Endometrial microvascular endothelial cells (primary cell): ENCODE measurements around the gene ZBTB48. TPM values are rescaled to one million over a fixed set of nuclear protein-coding genes. Genes with fewer than 3 reads are reported as not detected.

ENCODE experiments used
- in situ Hi-C: cut with HindIII; loops from 2 replicates; pipeline ENCODE4 v1.10.0; 2017; ENCODE audit warnings: low sequenced_read_pairs, low pct_unique_long_range_greater_than_20kb; ENCODE audit errors: inconsistent ontology term
- total RNA-seq: library from RNA; depleted of rRNA; stranded (reverse); fragments of >200 nt; gene quantifications from one replicate; pipeline ENCODE4 v1.2.3, GENCODE V29; 2015; ENCODE audit errors: inconsistent ontology term

The ZBTB48 gene
- total RNA-seq, 1 donor from 2014 or later: 9.1 TPM

DNA sequence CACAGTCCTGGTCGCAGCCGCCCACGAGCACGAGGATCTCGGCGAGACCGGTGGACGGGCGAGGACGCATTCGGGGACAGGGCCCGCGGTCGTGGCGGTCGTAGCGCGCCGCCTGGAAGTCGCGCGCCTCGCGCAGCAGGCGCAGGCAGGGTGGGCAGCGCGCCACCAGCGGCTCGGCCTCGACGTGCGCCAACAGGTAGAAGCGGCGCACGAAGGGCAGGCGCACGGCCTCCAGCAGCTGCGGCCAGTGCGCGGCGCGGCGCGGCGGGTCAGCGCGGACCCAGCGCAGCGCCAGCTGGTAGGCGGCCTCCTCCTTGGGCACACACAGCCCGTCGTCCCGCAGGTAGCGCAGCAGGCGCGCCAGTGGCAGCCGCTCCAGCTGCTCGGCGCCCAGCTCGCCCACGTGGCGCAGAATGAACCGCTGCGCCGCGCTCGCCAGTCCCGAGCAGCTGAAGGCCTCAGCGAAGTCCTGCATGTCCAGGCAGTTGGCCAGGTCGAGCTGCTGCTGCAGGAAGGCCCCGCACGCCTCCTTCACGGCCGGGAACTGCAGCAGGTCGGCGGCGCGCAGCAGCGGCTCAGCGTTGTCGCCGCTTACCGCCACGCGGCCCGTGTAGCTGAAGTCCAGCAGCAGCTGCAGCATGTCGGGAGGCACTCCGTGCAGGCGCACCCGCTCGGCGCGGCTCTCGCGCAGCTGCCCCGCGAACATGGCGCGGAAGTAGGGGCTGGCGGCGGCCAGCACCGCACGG is 22.3 kb downstream of the ZBTB48 start:
- in situ Hi-C loops: no loop called here

DNA sequence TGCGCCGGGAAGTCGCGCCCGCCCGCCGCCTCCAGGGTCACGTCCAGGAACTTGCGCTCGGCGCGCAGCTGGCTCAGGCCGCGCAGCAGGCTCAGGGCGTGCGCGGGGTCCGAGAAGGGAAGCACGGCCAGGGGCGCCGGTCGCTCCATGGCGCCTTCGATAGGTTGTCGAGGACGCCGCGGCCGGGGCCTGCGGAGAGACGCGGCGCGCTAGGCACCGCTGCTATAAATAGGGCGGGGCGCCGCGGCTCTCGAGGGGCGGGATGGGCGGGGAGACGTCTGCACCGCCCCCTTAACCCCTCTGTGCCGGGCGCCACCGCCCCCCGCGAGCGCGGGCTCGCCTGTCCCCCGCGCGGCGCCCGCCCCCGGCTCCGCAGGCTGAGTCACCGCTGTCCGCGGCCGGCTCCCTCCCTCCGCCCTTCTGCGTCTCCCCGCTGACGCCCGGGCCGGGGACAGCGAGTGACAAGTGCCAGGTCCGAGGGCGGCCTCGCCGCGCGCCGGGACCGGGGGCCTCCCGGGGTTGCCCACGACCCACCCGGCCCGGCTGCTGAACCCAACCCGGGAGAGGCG is 23.0 kb downstream of the ZBTB48 start, which contains the start of gene KLHL21:
Gene KLHL21 (minus strand): TSS at position 201 of the 569 bp plus-strand sequence. CDS start 52 bp downstream, at position 149.
- in situ Hi-C loops: no loop called here

DNA sequence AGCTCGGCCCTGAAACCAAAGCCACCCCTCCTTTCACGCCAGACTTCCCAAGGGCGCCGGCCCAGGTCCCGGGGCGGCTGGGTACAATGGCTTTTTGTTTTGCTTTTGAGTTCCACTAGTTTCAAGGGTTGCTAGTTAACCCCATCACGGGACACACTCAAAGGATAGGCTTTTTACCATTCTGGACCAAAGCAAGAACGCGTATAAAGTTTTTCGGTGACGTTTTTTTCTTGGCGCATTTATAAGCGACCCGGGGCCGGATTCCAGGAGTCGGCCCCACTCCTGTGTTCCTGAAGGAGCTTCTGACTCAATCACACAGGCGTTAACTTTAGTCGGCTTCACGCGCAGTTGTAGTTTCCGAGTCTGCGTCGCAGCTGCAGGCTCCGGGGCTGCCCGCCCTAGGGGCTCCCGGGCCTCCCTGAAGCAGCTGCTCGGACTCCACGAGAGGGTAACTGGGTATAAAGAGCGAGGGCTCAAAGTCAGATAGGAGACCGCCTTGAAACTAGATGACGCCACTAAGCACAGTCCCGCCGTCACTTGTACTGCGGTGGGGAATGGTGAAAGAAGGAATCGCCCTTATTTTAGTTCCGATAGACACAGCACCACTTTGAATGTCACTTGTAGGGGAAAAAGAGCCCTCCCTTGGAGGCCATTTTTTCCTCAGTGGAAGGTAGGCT is 23.6 kb downstream of the ZBTB48 start:
- in situ Hi-C loops: no loop called here

DNA sequence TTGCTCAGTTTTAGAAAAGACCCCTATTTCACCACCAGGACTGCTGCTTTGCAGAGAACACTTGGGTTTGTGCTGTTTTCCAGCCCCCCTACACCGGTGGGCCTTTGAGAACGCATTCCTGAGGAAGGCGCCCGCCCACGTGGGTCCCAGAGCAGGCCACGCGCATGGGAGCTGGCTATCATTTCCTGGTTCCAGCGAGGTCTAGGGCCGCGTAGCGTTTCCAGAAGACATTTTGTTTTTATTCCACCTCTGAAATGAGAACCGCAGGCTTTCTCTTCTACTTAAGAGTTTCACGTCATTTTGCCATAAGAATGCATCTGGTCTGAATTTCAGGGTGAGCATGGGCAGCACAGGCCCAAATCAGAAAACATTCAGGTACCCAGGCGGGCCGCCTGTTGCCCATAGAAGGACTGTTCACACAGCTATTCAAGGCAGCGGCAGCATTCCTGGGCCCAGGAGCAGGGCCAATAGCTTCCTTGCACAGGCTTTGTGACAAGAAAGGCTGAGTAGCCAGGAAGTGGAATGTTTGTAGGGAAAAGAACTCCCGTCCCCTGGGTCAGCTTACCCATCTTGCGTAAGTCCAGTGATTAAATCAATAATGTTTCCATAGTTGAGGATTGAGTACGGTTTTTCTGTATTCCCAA is 24.2 kb downstream of the ZBTB48 start:
- in situ Hi-C loops: no loop called here

DNA sequence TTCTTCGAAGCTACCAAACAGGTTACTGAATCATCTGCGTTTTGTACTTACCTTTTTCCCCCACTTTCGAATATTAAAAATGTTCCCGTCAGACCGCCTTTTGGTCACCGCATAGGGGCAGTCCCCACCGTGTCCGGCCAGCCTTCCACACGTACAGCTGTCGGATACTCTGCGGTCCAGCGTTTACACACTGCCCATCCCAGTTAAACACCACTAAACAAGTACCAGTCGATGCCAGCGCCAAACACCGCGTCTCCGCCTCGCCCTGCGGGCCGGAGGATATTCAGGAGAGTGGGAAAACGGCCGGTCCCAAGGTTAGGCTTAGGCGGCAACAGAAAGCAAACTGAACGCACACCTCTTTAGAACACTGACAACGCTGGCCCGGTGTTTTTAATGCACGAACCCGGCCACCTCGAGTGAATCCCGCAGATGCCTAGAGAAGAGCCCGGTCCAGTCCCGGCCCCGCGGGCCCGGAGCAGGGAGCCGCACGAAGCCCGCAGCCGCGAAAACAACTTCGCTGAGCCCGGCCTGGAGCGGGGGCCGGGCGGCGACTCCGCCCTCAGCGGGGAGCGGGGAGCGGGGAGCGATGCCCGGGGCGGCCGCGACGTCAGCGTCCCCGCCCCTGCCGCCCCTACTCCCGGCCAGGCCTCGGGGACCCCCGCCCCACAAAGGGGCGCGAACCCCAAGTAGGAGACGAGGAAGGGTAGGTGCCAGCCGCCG is 33.0 kb downstream of the ZBTB48 start:
- in situ Hi-C loops: no loop called here

DNA sequence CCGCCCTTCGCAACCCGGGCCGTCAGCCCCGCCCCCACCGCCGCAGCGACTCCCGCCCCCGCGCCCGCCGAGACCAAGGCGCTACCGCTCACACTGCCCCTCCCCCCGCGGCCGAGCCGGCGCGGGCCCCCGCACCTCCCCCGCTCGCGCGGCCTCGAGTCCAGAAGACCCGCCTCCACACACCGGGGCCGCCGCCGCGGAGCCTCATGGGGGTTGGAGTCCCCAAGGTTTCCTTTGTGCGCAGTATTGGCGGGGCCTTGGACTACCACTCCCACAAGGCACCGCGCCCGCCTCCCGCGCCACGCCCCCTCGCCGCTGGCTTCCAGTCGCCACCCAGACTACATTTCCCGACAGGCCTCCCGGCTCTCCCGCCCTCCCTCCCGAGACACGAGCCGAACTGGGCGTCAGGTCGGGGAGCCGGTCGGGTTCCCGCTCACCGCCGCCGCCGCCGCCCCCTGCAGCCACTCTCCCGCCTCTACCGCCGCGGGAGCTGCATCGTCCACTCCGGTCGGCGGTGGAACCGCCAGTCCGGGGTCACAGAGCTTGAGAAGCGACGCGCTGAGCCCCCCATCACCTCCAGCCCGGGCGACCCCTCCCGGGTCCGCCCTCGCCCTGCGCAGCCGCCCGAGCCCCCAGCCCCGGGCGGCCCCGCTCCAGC is 33.7 kb downstream of the ZBTB48 start, which contains the start of gene PHF13:
Gene PHF13 (plus strand): TSS at position 371 of the 658 bp plus-strand sequence. CDS start 336 bp downstream, outside the sequence.
- in situ Hi-C loops: no loop called here

DNA sequence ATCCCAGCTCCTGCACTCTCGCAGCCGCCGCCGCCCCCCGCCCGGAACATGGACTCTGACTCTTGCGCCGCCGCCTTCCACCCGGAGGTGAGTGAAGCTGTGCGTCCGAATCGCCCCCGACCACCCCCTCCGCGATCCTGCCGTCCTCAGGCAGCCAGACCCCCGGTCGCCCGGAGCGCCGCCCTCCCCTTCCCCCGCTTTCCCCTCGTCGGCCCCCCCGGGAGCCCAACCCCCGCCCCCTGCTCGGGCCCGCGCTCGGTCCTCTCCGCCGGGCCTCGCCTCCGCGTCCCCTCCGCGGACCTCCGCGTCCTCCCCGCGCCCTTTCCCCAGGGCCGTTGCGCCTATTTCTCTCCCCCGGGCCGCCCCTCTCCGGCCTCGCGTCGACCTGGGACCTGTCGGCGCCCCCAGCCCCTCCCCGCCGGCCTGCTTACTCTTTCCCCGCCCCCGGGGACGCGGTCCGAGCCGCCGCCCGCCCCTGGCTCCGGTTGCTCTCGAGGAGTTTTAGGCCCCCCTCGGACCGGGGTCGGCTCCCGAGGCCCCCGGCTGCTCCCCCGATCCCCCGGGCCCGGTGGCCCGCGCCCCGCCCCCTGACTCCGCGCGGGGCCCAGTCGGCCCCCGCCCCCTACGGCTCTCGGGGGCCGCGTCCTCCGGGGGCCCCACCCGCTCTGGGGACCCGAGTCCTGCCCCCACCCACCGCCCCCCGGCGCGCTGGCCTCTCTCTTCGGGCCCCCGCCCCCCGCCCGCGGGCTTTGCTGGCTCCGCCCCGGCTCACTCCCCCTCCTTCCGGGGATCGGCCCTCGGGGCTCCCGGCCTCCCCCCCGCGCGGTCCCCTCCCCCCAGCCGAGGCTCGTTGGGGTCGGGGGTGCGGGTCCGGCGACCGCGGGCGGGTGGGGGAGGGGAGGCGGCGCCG is 34.5 kb downstream of the ZBTB48 start:
- in situ Hi-C loops: no loop called here

DNA sequence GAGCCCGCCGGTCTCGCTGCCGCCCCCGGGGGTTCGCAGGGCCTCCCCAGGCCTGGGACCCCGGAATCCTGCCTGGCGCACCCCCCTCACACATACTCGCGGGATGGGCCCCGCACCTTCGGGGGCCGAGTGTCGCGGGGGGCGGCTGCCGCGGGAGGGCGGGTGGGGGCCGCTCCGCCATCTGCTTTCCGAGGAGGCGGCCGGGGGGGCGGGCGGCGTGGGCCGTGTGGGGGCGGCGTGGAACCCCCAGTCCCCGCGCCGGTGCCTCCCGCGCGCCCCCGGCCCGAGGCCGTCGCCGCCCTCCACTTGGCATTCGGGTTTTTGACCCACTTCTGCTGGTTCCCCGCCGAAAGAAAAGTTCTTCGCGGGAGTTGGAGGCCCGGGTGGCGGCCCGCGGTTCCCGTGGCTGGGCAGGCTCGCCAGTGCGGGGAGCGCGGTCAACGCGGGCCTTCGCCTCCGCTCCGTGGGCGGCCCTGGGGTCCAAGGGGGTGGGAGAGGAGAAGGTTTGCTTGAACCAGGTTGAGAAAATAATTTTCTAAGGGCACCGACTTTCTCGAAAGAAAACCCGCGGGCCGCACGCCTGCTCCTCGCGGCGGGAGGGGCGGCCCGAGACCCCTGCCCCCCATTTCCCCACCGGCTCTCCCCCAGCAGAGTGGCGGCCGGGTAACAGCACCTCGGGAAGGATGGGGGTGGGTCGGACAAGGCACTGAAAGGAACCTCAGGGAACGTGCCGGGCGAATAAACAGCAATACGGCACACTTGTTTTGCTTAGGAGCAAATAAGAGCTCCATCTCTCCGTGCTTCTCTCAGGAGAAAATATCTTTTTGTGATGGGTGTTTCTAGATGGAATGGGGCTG is 35.4 kb downstream of the ZBTB48 start:
- in situ Hi-C loops: no loop called here

DNA sequence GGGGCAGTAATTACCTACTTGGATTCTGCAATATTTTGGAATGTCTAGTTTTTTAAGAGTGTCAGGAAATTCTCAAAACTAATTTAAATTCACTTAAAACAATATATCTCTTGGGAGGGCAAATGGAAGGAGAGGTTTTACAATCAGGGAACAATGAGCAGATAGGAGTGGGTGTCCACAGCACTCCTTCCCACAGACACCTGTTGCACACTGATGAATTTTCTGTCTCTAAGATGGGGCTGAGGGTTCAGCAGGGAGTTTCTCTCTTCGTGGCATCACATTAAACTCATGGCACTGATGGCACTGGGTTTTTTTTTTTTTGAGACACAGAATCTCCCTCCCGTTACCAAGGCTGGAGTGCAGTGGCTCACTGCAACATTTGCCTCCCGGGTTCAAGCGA is 39.3 kb downstream of the ZBTB48 start:
- in situ Hi-C loops: no loop called here

DNA sequence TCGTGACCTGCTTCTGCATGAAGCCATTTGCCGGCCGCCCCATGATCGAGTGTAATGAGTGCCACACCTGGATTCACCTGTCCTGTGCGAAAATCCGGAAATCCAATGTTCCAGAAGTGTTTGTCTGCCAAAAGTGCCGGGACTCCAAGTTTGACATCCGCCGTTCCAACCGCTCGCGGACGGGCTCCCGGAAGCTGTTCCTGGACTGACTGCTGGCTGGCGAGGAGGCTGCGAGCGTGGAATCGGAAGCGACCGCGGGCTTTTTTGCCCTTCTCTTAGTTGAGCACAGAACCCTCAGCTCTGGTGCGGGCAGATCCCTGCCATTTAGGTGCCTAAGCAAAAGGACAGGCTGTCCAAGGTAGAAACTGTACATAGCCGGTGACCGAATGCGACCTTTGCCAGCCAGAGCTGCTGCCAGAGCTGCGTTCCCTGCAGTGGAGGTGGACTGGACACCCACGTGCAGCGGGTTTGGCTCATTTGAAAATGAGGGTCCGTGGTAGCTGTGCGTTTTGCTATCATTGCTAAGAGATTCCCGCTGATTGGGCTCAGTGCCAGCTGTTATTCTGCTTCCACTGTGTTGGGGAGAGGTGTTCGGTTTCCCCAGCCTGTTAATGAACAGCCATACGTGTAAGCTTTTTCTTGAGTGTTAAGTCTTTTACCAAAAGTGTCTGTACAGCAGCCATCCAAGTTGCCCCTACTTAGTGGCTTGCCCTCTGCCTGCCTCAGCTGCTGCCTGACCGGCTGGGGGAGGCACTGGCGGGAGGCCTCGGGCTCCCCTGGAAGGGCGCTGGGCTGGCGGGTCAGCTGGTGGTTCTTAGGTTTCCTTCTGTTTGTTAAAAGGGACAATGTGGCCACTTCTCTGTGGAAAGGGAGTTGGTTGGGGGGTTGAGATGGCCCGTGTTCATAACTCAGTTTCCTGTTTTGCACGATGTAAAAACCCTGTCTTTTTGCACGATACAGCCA is 41.9 kb downstream of the ZBTB48 start:
- in situ Hi-C loops: no loop called here

DNA sequence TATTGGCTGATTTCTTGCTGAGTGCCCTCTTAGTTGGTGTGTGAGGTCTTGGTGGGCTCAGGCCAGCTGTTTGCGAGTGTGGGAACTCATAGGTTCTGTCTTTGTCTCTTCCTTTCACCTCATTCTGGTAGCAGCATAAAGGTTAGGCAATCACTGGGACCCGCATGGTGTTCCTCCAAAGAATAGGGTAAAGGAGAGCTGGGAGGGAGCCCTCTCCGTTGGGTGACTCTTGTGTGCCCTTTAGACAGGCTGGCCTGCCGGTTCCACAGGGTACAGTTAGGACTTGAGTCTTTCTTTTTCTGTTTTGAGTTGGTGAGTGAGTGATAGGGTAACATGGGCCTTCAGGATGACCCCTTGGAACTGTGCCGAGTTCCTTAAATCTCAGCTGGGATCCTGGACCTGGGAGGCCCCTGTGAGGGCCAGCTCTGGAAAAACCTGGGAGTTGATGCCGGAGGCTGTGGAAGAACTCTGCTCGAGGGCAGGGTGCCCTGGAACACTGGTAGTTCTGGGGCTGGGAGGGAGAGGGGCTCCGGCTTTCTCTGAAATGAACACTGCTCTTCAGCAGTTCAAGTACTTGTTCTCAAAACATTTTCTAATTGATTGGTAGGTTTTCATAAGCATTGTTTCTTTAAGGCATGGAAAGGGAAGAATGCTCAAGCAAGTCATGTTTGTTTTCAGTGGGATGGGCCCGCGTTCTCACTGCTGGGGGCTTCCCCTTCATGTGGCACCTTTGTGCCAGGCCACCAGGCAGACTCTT is 42.8 kb downstream of the ZBTB48 start:
- in situ Hi-C loops: no loop called here

DNA sequence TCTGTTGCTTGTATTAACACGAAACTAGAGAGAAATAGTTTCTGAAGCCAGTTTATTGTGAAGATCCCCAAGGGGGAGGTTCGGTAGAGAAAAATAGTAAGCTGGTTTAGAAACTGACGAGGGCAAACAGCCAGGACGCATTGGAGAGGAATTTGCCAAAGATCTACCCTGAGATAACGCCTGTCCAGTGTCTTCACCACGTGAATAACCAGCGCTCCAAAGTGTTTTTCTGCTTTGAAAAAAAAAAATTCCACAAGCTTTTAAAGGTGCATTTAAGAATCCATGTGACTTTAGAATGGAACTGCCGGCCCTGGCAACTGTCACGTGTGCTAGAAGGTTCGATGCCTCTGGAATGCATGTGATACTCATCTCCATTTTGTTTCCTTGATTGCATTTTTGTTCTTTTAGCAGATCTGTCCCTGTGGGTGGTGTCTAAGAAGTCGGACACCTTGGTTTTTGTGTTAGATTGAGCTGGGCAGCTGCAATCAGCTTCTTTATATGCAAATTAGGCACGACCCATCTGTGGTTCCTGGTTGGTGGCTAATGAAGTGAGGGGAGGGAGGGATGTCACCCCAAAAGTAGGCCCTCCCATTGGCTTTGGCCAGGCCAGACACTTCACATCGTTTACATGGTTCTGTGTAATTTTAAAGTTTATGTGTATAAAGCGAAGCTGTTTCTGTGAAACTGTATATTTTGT is 43.6 kb downstream of the ZBTB48 start:
- in situ Hi-C loops: no loop called here

DNA sequence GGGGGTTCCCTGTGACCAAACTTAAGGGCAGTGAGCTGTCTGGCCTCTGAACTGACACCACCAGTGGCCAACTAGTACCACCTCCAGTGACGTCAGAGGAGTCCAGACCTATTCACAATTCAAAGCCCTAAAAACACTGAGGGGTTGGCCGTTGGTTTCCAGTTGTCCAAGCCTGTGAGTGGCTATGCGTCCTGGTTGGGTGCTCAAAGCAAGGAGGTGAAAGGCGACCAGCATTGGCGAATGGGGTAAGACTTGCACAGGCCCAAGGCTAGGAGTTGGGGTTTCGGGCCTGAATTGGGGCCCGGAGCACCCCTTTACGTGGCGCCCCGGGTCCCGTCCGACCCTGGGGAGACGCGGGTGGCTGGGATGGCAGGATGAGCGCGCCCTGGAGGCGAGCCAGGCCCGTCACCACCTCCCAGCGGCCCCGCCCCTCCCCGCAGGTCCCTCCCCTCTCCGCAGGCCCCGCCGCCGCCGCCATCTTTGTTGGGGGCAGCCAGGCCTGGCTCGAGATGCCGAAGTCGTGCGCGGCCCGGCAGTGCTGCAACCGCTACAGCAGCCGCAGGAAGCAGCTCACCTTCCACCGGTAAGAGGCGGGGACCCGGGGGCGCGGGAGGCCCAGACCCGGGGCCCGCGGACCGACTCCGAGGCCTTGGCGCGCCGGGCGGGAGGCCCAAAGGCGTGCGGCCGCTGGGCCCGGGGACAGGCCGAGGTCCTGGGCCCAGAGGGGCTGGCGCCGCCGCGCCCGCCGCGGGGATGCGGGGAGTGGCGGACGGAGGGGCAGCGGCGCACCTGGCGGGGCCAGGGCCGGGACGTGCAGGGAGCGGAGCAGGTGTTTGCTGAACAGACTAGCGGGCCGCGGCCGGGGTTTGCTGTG is 45.2 kb downstream of the ZBTB48 start, which contains the start of gene THAP3:
Gene THAP3 (plus strand): TSS at position 159 of the 874 bp plus-strand sequence. CDS start 351 bp downstream, at position 510.
- in situ Hi-C loops: no loop called here
